Fibroblast of the aortic adventitia (primary cell): Measurements from ENCODE around the gene CD81. TPM values are rescaled to one million over a fixed set of nuclear protein-coding genes. Genes with fewer than 3 reads are reported as not detected.
A peak's percentile ranks its signal among the peaks of the same experiment; 100 is the strongest.
"Not testable (repeated sequence)": the region's sequence is repeated elsewhere in the genome, so short reads cannot be mapped to it uniquely, and the experiment has no call there.

ENCODE experiments used
- DNase-seq: peaks from one replicate; pipeline ENCODE4 v3.0.0-alpha.2; 2010; ENCODE audit warnings: low read depth
- H3K4me3 ChIP-seq: 2 replicates; pipeline ENCODE4 v1.5.1; 2011; ENCODE audit warnings: low read depth, mild to moderate bottlenecking, control low read depth, low read length, moderate library complexity
- total RNA-seq: library from RNA; depleted of rRNA; stranded (reverse); fragments of >200 nt; gene quantifications from 2 replicates; pipeline ENCODE4 v1.2.3, GENCODE V29; 2012; ENCODE audit warnings: low replicate concordance
- TF ChIP-seq, protein P1 (sequence below): IDR thresholded peaks from 2 replicates; pipeline ENCODE4 v1.5.1; 2011; ENCODE audit warnings: mild to moderate bottlenecking, low read length, control low read depth, inconsistent platforms; ENCODE audit not compliant: insufficient read depth

Gene CD81
- total RNA-seq, 1 donor, result 282 TPM

DNA sequence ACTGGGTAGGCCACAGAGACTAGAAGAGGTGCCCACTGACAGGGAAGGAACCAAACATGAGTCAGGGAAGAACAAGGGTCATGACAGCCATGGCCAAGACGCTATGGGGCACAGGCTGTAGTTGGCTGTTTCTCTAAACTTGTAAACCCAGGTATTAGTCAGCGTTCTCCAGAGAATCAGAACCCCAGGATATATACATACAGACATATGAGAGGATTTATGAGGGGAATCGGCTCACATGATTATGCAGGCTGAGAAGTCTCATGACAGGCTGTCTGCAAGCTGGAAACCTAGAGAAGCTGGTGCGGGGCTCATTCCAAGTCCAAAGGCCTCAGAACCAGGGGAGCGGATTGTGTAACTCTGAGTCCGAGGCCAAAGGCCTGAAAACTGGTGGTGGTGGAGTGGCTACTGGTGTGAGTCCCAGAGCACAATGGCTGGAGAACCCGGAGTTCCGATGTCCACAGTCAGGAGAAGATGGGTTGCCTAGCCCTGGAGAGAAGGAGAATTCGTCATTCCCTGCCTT lies 29.7 kb upstream of the CD81 start:
- H3K4me3 ChIP-seq, result no peak overlapping the region
- TF ChIP-seq, protein P1, sequence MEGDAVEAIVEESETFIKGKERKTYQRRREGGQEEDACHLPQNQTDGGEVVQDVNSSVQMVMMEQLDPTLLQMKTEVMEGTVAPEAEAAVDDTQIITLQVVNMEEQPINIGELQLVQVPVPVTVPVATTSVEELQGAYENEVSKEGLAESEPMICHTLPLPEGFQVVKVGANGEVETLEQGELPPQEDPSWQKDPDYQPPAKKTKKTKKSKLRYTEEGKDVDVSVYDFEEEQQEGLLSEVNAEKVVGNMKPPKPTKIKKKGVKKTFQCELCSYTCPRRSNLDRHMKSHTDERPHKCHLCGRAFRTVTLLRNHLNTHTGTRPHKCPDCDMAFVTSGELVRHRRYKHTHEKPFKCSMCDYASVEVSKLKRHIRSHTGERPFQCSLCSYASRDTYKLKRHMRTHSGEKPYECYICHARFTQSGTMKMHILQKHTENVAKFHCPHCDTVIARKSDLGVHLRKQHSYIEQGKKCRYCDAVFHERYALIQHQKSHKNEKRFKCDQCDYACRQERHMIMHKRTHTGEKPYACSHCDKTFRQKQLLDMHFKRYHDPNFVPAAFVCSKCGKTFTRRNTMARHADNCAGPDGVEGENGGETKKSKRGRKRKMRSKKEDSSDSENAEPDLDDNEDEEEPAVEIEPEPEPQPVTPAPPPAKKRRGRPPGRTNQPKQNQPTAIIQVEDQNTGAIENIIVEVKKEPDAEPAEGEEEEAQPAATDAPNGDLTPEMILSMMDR, result no peak
- no peak for DNase-seq

GRCh38 chr11:2348986-2349385 lies 28.1 kb upstream of the CD81 start:
- TF ChIP-seq, protein P1, result no peak
- DNase-seq, result peak; percentile 49
- H3K4me3 ChIP-seq, result no peak overlapping the region

GRCh38 chr11:2351701-2352100 lies 25.4 kb upstream of the CD81 start:
- TF ChIP-seq, protein P1, result no peak
- H3K4me3 ChIP-seq, result no peak overlapping the region
- no peak for DNase-seq

DNA sequence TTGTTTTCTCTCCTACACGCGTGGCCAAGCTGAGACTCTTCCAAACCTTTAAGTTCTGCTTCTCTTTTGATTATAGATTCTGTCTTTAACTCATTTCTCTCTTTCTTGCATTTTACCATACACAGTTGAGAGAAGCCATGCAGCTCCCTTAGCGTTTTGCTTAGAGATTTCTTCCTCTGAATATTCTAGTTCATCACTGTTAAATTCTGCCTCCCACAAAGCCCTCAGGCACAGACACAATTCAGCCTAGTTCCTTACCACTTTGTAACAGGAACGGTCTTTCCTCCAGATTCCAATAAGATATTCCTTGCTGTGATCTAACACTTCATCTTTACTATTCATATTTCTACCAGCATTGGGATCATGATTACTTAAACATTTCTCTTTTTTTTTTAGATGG lies 24.7 kb upstream of the CD81 start:
- H3K4me3 ChIP-seq, result no peak overlapping the region
- no peak for DNase-seq
- TF ChIP-seq, protein P1, result no peak

DNA sequence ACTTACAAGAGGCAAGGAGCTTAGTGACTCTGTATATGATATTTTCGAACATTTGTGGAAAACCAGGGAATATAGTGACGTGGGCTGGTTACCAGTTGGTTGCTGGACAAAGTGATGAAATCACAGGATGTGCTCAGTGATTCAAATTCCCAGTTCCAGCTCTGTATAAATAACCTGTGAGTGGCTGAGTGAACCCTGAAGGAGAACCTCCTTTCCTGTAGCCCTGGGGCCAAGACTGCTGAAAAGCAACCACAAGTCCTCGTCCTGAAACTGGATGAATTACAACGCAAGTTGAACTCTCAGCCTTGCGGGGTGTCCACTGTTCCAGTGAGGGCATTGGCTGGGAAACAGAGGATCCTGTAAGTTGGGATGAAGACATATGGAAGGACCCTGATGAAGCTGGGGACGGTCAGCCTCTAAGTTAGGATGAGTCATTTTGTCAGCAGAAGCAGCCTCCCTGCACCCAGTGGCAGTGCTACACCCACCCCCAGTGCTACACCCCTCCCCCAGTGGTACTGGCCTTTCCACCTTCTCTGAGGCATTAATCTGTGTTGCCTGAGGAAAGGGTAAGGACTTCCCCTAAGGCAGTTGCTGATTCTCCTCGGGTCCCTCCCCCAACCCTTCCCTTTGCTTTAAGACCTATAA lies 22.0 kb upstream of the CD81 start:
- TF ChIP-seq, protein P1, result no peak
- H3K4me3 ChIP-seq, result no peak overlapping the region
- DNase-seq, result peak; percentile 8

- no peak overlapping the region for H3K4me3 ChIP-seq
- DNase-seq, result no peak
- TF ChIP-seq, protein P1, result no peak
Observed at GRCh38 chr11:2357246-2357645, 19.9 kb upstream of the CD81 start.

DNA sequence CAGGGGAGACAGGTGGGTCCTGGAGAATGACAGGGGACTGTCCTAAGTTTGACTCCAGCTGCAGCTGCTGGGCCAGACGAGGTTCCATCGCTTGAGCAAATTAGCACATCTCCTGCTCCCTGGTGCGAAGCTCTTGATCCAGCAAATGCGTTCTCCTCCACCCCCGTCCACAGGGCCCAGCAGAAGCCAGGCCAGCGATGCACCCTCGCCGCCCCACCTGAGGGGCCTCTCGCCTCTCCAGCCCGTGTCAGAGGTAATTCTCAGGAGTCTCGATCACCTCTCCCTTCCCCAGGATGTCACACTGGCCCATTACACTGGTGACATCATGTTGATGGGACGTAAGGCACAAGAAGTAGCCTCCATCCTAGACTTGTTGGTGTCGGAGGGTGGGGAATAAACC lies 19.5 kb upstream of the CD81 start:
- DNase-seq, result not testable (repeated sequence)

More for the DNA sequence above, 19.5 kb upstream of the CD81 start:
- not testable (repeated sequence) for H3K4me3 ChIP-seq
